Activated CD4-positive, alpha-beta T cell treated with anti-CD3 and anti-CD28 coated beads, Interleukin-2, amount 50 U/mL, for 48 hours (primary cell): Measurements from ENCODE around the gene AGL.
A peak's percentile ranks its signal among the peaks of the same experiment; 100 is the strongest.
"Not testable (repeated sequence)": the region's sequence is repeated elsewhere in the genome, so short reads cannot be mapped to it uniquely, and the experiment has no call there.

Source experiments
- DNase-seq, 2 experiments: peaks; one replicate each; pipeline ENCODE4 v3.0.0-alpha.2; 2020

The AGL gene

DNA sequence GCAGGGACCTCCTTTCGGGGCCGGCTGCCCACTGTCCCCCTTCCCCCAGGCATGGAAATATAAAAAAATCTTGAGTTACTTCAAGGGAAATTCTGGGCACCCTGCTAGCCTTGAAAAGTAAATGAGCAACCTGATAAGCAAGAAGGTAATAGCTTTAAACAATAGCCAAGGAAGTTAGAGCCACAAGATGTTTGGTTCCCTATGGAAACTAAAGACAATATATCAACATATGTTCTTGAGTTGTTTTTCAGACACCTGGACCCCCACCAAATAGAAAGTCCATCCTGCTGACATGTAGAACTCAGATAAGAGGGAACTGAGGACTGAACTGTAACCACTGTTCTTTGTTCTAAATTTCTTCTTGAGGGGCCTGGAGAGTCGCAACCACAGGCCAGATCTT is 100.3 kb downstream of the AGL start:
- no peak for DNase-seq

DNA sequence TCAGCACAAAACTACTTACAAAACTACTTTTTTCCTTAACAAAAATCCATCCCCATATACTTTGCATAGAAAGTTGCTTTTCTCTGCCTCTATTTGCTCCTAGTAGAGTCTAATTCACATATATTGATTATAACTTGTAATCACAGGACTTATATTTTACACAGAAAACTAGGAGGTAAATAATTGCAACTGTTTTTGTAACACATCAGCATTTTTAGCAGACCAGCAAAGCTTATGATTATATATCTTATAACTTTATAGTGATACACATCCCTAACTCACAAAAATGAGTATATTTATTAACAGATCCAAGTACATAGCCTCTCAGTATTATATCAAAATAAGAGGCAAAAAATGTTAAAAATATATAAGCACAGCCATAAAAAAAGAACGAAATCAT is 102.4 kb downstream of the AGL start:
- no peak for DNase-seq

DNA sequence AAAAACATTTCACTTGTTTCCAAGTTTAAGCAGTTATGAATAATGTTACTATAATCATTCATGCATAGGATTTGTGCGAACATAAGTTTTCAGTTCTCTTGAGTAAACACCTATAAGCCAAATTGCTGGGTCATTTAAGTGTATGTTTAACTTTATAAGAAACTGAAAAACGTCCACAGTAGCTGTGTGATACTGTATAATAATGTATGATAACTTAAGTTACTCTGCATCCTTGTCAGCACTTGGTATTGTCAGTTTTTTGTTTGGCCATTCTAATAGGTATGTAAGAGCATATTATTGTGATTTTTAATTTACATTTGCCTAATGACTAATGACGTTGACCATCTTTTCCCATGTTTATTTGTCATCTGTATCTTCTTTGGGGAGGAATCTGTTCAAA is 105.2 kb downstream of the AGL start:
- DNase-seq = no peak

DNA sequence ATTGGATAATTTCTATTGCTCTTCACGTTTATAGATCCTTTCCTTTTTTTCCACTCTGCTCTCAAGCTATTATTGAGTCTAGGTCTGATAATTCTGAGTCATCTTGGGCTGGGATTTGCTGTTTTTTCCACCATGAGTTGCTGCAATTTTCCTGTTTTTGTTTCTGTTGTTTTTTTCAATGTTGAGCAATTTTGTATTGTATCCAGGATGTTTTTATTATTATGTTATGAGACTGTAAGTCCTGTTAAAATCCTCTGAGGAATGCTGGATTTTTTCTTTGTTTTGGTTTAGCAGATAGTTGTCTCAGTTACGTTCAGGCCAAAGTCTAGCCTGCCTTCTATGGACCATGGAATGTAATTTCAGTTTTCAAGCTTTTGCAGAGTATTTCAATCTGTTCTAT is 106.6 kb downstream of the AGL start:
- DNase-seq = no peak

DNA sequence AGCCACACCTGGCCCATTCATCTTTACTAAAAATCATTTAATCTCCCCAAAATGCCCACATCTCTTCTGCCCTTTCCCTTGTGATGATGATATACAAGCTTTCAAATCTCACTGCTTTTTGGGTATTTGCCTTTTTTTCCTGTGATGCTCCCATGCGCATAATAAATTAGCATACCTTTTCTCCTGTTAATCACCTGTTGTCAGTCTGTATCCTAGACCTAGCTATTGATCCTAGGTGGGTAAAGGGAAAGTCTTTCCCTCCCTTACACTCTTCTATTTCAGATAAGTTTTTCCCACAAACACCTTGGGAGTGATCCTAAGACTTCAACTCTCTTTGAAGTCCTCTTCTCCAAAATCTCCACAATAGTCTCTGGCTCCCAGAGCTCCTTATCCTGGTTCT is 107.7 kb downstream of the AGL start:
- no peak for DNase-seq

DNA sequence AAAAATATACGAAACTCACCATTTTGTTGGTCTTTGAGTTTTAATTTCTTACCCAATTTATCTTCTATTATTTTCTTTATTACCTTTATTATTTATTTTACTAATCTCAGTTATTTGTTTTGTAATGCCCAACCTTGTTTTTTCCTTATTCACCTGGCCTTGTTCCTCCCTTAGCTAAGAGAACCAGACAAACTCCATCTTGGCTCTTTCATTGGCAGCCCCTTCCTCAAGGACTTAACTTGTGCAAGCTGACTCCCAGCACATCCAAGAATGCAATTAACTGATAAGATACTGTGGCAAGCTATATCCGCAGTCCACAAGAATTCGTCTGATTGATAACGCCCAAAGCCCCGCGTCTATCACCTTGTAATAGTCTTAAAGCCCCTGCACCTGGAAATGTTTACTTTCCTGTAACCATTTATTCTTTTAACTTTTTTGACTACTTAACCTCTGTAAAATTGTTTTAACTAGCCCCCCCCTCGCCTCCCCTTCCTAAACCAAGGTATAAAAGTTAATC is 109.1 kb downstream of the AGL start:
- DNase-seq = not testable (repeated sequence)

DNA sequence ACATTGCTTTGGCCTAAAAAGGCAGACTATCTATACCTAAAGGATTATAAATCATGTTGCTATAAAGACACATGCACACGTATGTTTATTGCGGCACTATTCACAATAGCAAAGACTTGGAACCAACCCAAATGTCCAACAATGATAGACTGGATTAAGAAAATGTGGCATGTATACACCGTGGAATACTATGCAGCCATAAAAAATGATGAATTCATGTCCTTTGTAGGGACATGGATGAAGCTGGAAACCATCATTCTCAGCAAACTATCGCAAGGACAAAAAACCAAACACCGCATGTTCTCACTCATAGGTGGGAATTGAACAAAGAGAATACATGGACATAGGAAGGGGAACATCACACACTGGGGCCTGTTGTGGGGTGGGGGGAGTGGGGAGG is 110.1 kb downstream of the AGL start:
- DNase-seq = not testable (repeated sequence)

DNA sequence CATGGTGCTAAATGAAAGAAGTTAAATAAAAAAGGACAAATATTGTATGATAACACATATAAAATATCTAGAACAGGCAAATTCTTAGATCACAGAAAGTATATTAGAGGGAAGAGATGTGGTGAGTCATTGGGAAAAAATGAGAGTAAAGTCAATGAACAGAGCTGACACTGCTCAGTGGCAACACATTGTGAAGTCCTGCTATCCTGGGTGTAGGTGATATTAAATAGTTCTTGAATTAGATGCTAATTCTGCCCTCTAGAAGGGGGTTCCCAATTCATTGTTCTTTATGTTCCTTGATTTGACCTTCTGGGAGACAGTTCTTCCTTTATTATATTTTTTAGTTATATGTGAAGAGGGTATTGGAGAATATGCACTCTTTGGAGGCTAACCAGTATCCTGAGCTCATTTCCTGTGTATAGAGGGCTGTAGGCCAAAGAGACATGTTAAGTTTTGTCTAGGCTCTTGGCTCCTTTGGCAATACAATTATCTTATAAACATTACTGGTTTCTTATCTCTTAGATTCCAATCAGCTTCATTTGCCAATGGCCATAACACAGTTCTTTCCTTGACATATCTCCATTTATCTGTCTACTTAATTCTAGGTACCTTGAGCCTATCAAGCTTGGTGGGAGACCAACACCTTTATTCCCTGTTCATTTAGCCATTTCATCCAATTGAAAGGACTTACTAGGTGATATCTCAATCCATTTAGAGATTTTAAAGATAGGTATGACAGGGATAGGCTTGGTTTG is 113.1 kb downstream of the AGL start:
- no peak for DNase-seq

DNA sequence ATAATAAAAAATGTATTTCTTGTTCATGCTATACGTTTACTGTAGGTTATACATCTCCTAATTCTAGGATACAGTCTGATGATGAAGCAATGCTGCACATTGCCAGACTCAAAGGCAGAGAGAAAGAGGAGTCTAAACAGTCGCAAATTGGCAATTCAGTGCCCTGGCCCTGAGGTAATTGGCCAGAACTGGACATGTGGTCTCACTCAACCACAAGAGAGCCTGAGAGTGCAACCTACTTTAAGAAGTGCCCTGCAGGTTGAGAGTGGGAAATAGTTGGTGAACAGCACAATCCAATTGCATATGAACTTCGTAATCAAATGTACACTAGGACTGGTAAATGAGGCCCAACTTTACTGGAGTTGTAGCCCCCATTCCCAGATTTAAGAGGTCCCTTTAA is 114.6 kb downstream of the AGL start:
- DNase-seq = no peak

DNA sequence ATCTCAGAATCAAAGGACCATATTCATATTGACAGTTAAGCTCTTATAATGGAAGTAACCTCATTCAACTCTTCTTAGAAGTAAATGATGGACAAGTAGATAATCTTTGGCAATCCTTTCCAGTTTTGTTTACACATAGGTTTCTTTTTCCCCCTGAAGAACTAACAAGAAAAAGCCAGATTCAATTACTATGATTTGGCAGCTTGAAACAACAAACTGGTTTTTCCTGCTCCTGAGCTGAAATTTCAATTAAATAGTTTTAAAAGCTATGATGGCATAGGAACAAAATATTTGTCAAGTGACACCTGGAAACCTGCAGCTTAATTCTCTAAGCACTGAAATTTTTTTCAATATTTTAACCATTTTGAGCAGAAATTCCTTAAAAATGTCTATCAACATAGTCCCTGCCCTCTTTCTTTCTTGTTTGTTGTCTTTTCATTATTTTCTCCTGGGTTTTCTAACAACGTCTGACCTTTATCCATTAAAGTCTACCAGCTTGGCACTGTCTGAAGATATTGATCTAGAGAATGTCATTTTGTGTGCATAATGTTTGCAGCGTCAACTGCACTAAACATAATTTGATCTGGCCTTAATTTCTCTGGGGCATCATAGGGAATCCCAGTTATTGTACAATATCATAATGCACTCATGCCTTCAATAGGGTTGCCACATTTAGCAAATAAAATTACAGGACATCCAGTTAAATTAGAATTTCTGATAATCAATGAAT is 115.7 kb downstream of the AGL start:
- no peak for DNase-seq

DNA sequence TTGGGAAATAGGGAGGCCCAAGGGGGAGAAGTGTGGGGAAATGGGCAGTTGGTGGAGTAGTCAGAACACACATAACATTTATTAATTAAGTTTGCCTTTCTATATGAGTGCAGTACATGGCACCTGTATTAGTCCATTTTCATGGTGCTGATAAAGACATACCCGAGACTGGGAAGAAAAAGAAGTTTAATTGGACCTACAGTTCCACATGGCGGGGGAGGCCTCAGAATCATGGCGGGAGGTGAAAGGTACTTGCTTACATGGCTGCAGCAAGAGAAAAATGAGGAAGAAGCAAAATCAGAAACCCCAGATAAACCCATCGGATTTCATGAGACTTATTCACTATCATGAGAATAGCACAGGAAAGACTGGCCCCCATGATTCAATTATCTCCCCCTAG is 118.1 kb downstream of the AGL start:
- DNase-seq = no peak

DNA sequence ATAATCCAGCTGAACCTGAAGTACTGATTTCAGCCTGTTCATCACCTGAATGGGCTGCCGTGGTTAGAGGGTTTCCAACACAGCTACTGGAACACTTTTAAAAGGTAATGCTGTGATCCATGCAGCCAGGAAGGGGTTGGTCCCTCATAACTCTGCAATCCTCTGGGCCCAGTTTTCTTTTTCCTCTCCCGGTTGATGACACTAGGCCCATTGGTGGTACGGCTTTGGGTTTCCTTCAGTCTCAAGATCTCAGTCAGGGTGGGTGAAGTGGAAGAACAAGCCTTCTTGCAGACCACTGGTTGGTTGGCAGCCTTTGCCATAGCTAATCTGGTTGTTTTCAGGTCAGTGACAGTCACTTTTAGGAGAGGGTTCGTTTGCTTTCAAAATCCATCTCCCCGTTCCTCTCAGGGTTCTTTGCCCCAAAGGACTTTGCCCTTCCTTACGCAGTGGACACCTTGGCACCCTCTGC is 119.1 kb downstream of the AGL start:
- DNase-seq = no peak

DNA sequence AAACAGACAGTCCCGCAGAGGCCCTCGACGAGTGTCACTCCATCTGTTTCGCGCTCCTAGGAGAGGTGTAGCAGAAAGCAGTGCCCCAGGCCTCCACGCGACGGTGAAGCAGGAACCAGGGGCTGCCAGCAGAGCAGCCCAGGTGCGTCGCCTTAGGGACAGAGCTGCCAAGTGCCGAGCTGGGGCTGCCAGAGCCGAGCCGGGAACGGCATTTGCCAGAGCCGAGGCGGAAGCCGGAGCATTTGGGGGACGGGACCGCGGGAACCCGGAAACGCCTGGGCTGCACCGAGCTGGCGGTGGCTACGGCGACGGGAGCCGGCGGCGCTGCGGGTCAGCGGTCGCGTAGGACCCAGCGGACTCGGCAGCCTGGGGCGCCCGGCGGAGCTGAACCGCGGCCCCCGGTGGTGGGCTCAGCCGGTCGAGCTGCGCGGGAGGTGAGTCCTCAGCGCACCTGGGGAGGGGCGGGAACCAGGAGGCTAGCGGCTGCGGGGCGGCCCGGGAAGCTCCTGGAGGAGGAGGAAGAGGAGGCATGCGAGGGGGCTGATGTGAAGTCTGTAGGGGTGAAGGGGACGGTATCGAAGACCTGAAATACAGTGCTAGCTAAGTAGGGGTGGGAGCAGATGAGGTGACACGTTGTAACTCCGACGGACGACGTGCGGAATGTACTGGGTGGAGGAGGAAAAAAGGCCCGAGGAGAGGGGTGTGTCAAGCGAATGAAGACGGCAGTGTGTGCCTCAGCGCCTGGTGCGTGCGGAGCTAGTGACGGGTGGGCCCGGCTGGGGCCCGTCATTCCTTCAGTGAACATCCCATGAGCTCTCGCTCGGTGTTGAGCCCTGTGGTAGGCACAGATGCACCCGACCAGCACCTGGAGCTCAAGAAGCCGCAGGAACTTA is 119.8 kb downstream of the AGL start, which contains the start of gene SLC35A3:
TSS of gene SLC35A3 (plus strand) at position 268 of the 893 bp plus-strand sequence. CDS start 23,559 bp downstream, outside the sequence.
- peak; percentile 82 to 88 for DNase-seq

DNA sequence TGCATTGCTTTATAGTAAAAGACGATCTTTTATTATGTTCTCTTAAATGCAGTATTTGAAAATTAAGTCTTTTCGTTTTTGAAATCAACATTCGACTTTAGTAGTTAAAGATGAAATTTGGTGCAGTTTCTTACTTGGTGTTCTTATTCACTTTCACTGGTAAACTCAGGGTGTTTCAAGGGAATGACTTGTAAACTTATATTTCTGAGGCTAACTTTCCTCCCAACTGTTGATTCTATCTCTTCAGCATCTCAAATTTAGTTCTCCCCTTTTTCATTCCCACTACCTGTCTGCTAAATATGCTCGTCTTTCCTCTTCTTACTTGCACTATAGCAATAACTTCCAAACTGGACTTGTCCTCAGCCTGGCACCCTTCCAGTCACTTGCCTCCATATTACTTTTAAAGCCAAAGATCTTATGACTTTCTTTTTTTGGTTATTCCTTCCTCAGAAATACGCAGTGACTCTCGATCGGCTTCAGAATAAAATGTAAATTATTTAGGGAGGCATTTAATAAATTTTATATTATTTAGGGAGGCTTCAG is 120.6 kb downstream of the AGL start:
- DNase-seq = no peak

DNA sequence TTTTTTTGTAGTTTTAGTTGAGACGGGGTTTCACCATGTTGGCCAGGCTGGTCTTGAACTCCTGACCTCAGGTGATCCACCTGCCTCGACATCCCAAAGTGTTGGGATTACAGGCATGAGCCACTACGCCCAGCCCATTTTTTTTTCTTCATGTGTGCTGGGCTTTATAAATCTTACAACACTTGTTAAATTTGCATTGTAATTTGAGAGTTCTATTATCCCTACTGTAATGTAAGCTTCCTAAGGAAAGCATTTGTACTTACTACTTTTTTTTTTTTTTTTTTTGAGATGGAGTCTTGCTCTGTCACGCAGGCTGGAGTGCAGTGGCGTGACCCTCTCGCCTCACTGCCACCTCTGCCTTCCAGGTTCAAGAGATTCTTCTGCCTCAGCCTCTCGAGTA is 121.9 kb downstream of the AGL start:
- not testable (repeated sequence) for DNase-seq
